HG03354 (cell line): ENCODE data around the gene GSPT1.

Experiments used
- ATAC-seq: cut with Tn5 transposase; IDR thresholded peaks from one replicate; pipeline ENCODE4 v1.9.1; 2021; ENCODE audit warnings: mild to moderate bottlenecking; ENCODE audit not compliant: unreplicated experiment, poor library complexity, severe bottlenecking

Gene GSPT1

DNA sequence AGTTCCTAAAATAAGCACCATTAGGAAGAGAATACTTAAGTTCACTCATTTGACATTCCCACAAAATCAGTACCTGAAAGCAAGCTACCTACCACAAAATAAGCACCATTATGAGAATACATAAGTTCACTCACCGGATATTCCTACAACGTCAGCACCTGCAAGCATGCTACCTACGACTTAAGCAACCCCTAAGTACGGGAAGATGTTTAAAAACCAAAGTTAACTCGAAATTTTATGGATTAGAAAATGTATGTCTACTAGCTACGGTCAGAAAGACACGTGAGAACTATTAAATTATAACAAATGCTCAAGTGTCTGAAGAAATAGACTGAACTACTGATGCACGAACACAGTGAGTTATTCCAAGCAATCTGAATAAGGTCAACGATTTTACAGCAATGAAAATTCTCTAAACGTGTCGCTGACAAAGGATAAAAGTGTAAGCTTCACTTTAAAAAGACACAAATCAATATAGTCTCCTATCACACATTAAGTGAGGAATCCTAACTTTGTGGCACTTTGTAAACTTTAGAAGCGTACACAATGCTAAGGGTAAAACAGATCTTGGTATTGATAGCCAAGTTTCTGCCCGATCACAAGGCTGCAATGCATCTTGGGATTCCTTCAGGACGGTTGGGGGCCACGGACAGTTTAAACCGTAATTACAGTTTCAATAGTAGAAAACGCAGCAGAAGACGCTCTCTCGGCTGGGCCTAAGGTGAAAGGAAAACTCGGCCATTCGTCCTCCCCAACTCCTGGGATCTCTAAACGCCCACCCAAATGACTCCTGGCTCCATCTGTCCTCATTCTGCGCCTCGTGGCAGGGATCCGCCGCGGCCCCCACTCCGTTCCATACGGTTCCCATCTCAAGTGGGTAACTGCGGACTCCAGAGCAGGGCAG is 1.3 kb downstream of the GSPT1 start:
- ATAC-seq = peak; percentile 0

DNA sequence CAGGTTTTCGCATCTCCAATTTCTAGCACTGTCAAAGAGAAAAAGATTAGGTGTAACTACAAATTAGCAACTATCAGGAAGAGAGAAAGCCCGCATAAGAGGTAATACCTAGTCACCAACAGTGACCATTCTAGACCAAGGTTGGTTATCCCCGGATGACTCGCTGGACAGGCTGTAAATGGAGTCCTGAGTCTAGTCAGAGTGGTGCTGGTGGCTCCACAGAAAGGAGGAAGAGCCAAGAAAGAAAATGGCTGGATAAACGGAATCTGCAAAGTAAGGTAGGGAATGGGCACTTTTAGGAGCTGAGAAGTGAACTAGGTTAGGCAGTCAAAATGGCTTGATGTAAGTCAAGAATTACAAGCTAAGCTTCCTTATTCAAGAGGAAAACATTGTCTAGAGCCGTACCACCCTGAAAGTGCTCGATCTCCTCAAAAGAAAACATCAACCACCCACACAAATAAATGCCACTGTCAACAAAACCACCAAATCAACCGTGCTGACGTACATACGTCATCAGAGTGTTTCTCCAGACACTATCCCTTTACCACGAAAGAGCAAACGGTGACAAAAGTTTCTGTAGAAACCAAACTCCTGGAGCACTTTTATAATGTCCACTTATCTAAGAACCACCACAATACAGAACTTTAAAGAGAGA is 2.2 kb downstream of the GSPT1 start:
- no peak for ATAC-seq

GRCh38 chr16:11909653-11910545 is 5.9 kb downstream of the GSPT1 start:
- no peak for ATAC-seq

DNA sequence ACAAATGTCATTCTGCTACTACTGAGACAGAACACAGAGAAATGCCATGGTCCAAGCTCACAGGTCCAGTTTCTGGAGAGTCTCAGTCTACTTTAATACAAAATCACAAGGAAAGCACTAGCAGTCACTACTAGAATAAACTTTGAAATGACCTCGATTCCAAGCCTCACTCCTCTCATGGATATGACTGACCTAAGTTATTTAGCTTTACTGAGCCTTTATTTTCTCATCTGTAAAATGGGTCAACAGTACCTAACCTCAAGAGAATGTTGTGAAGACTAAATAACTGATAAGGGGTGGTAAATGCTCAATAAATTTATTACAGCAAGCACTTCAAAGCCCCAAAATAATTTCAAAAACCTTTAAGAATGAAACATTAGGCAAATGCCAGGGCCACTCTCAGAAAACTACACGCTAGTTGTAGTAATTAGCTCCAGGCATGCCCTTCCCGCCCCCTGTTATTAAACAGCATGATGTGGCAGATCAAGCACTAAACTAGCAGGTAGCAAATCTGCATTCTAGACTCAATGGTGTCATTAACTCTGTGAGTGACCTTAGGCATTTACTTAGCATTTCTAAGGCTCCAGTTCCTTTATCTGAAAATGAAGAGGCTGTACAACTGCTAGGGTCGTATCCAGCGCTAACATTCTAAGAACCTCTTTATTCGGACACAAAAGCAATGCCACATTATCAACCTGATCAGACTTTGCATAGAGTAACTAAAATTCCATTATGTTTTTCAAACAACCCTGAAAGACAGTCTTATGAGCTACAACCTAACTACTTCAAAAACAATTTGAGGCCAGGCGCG is 8.4 kb downstream of the GSPT1 start:
- ATAC-seq = no peak

DNA sequence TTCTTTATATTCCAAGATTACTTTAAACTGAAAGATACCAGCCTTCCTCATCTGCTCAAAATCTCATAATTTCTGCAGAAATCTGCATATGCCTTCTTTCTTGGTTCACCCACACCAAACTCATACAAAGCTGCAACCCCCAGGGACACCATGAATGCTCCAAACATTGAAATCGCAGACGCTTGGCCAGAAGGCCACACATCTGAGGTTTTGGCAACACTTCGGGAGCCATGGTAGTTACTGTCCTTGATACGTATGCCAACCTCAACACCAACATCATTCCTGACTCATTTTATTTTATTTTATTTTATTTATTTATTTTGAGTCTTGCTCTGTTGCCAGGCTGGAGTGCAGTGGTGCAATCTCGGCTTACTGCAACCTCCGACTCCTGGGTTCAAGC is 11.8 kb downstream of the GSPT1 start:
- ATAC-seq = no peak

DNA sequence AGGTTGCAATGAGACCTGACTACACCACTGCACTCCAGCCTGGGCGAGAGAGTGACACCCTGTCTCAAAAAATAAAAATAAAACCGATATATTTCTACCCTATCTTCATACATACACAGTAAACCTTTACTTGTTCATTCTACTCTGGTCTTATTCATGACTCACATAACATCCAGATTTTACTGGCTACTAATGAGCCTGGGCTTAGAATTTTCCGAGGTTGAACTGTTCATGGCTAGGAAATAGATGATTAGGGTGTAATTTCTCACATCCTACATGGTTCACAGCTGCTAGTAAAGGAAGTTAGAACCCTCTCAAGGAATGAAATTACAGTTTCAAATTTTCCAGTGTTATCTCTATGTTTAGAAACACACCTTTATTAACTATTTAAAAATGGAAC is 14.7 kb downstream of the GSPT1 start:
- no peak for ATAC-seq

DNA sequence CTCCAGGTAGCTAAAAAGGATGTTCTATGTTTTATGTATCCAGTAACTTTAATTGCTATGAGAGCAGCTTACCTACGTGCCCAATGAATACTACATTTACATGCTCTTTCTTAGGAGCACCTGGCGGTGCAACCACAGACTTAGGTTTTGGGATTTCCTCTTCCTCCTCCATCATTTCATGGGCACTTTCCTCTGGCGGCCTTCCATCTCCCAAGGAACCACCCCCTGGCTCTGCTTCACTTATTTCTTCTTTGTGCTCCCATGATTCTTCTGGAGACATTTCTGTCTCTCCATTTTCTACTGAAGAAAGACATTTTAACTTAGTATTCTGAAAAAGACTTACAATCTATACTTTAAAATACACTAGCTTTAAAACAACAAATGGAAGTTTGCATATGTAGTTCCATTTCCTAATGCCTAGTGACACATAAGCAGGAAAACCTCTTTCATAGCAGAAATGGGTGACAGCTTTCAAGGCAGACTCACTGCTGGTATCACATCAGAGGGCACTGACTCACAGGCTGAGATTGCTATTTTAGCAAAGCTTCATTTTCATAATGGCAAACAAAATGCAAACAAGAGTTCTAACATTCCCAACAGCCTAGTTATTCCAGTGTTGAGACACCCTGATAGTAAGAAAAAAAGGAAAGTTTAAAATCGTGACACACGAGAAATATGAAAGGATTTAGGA is 19.1 kb downstream of the GSPT1 start:
- no peak for ATAC-seq

DNA sequence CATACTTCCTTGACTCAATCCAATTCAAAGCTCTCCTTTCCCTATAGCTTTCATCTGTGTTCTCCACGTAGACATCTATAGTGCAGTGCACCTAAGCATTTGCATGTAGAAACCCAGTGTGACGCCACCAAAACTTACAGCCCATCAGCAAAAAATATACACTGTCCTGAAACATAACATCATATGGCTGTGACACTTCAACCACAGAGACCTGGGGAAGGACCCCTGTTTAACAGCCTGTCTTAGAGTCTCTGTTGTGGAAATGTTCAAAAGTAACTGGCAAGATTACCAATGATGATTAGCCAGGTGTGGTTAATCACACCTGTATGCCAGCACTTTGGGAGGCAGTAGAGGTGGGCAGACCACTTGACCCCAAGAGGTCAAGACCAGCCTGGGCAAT is 22.2 kb downstream of the GSPT1 start:
- ATAC-seq = no peak

GRCh38 chr16:11892761-11893160 is 23.0 kb downstream of the GSPT1 start:
- no peak for ATAC-seq

DNA sequence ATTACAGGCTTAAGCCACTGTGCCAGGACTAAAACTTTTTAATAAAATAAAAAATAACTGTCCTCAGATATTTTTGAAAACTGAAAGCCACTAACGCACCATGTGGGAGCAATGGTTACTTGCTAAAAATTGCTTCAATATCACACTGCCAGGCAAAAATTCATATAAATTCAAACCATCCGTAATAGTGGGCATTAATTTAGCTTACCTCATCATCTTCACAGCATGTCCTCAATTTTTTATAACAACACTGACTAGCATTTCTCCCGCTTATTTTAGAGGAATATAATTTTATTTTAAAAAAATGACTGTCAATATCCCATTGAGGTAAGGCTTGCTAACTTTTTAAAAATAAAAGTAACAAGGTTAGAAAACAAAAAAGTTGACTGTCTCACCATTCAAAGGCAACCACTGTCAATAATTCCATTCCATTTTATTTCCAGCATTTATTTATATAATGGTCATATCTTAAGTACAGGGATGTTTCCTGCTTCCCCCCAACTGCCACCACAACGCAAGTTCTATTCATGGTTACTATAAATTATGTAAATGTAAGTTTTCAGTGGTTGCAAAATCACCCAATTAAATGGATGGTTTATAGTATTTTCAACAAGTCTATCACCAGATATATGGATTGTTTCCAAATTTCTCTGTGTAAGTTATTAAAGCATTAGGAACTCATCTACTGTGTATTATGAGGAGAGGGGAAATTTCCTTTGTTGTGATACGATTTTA is 25.4 kb downstream of the GSPT1 start:
- no peak for ATAC-seq

- no peak for ATAC-seq
Observed at GRCh38 chr16:11886881-11887280, 28.9 kb downstream of the GSPT1 start.

DNA sequence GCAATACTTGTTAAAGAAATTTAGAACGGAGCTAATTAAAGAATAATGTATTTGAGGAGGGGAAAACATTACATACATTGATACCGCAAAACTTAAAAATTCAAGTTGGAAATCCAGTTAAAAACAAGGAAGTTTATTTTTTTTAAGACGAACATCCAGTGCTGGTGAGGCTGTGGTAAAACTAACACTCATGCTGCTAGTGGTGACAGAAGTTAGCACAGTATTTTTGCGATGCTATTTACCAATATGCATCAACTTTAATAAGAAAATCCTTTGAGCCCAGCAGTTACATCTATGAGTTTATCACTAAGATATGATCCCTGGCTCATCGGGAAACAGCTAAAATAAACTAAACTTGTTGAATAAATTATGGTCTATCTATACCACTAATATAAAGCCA is 31.7 kb downstream of the GSPT1 start:
- no peak for ATAC-seq

DNA sequence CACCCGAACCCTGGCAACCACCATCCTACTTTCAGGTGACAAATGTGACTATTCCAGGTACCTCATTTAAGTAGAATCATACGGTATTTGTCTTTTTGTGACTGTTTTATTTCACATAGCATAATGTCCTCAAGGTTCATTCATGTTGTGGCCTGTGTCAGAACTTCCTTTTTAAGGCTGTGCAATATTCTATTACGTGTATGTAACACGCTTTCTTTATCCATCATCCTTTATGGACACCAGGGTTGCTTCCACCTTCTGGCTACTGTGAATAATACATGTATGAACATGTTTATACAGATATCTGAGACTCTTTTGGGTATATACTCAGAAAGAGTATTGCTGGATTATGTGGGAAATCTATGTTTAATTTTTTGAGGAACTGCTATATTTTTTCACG is 35.7 kb downstream of the GSPT1 start:
- ATAC-seq = no peak

GRCh38 chr16:11877374-11877773 is 38.4 kb downstream of the GSPT1 start:
- ATAC-seq = no peak

DNA sequence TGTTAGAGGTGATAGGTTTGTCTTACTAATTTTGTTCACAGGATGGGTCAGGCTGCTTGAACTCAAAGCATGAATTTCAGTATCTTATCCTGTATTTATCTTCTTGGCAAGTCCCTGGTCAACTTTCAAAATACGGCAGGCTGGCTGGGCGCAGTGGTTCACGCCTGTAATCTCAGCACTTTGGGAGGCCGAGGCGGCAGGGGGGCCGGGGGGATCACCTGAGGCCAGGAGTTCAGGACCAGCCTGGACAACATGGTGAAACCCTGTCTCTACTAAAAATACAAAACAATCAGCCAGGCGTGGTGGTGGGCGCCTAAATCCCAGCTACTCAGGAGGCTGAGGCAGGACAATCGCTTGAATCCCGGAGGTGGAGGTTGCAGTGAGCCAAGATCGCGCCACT is 39.5 kb downstream of the GSPT1 start:
- ATAC-seq = no peak

GRCh38 chr16:11875721-11876120 is 40.0 kb downstream of the GSPT1 start:
- ATAC-seq = no peak

DNA sequence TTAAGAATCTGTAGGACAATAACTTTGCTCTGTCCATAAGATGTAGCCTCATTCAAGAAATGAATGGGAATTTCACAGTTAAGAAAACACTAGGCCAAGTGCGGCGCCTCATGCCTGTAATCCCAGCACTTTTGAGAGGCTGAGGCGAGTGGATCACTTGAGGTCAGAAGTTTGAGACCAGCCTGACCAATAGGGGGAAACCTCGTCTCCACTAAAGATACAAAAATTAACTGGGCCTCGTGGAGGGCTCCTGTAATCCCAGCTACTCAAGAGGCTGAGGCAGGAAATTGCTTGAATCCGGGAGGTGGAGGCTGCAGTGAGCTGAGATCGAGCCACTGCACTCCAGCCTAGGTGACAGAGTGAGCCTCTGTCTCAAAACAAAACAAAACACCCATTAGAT is 44.6 kb downstream of the GSPT1 start:
- no peak for ATAC-seq

GRCh38 chr16:11870399-11870798 is 45.4 kb downstream of the GSPT1 start:
- no peak for ATAC-seq
